SH-SY5Y (cell line): ENCODE data around the gene TFAP2A.

ENCODE experiments used
- GATA2 ChIP-seq: IDR thresholded peaks from 2 replicates; pipeline ENCODE4 v1.6.1; 2011; ENCODE audit warnings: mild to moderate bottlenecking, low read depth, low read length
- GATA3 ChIP-seq: IDR thresholded peaks from 2 replicates; pipeline ENCODE4 v1.6.1; 2011; ENCODE audit warnings: low read depth, mild to moderate bottlenecking, low read length, moderate library complexity

DNA sequence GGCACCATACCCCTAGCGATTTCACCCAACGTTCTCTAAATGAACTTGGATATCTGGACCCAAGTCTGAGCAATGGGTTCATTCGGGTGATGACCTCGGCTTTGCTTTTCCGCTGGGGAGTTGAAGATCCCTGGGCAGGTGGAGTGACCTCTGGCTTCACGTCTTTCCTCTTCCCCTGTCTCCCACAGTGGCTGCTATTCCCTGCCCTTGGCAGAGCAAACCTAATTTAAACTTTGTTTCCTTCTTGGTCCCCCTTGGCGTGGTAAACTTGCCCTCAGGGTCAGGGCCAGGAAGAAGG lies 7.8 kb upstream of the TFAP2A start:
- TF ChIP-seq GATA2 (no peak), GATA3 (no peak)
